ENCODE data around the gene FAM193A. TPM values are rescaled to one million over a fixed set of nuclear protein-coding genes. Genes with fewer than 3 reads are reported as not detected.

FAM193A gene
- polyA plus RNA-seq, 1 donor (not counting 4 experiments of a cell fraction or from before 2014, with no cell fraction given): 3.6 TPM

DNA sequence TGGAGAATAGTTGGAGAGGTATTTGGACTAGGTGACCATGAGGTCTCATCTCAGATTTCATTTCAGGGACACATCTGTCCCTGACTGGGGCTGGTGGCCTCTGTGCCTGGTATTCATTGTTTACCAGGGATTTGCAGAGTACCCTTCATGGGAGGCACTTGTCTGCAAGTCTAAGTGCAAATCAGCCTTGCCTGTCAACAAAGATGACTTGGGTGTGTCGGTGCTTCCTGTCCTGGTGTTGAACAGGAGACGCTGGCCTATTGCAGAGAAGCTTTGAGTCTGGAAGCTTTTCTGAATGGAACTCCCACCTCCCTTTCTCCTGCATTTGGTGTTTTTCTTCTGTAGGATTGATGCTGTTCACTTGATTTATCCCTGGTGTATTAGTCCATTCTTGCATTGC, 115.6 kb downstream of the FAM193A start:
- DNase-seq (ENCODE audit: low read depth, low spot score) (no peak), FAIRE-seq (no peak)
- TF ChIP-seq, protein P1, sequence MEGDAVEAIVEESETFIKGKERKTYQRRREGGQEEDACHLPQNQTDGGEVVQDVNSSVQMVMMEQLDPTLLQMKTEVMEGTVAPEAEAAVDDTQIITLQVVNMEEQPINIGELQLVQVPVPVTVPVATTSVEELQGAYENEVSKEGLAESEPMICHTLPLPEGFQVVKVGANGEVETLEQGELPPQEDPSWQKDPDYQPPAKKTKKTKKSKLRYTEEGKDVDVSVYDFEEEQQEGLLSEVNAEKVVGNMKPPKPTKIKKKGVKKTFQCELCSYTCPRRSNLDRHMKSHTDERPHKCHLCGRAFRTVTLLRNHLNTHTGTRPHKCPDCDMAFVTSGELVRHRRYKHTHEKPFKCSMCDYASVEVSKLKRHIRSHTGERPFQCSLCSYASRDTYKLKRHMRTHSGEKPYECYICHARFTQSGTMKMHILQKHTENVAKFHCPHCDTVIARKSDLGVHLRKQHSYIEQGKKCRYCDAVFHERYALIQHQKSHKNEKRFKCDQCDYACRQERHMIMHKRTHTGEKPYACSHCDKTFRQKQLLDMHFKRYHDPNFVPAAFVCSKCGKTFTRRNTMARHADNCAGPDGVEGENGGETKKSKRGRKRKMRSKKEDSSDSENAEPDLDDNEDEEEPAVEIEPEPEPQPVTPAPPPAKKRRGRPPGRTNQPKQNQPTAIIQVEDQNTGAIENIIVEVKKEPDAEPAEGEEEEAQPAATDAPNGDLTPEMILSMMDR (optimal IDR thresholded peaks at IDR 0.05 in 1 of 3, IDR thresholded peaks at IDR 0.05 in 1 of 3, conservative IDR thresholded peaks at IDR 0.05 in 1 of 3; ENCODE audit: extremely low read depth in 1 of 3, insufficient read depth in 2 of 3, low read length in 3 of 3): no peak
- H3K9me3 ChIP-seq (ENCODE audit: control insufficient read depth, low read depth, low read length): no peaks in the 10 kb centered on the region
- peaks cover 0 to 23% of the 10 kb centered on the region in 2 experiments for H3K36me3 ChIP-seq (ENCODE audit: control insufficient read depth in 2 of 2, extremely low read depth in 1 of 2, insufficient read depth in 2 of 2, low read length in 2 of 2)
- no peak overlapping the region for H3K9ac ChIP-seq (ENCODE audit: control insufficient read depth, extremely low read depth, insufficient read depth, low read length)
- H3K27ac ChIP-seq (ENCODE audit: control insufficient read depth, insufficient read depth, low read length): no peak overlapping the region
- H4K20me1 ChIP-seq (ENCODE audit: control insufficient read depth, extremely low read depth, insufficient read depth, low read length): no peaks in the 10 kb centered on the region
- no peaks in the 10 kb centered on the region for H3K4me1 ChIP-seq (ENCODE audit: control insufficient read depth, extremely low read depth, insufficient read depth, low read length)
- H3K27me3 ChIP-seq (ENCODE audit: control insufficient read depth, extremely low read depth, insufficient read depth, low read length): no peaks in the 10 kb centered on the region
- no peak overlapping the region for H3K4me3 ChIP-seq (ENCODE audit: control insufficient read depth in 2 of 3, extremely low read depth in 1 of 3, insufficient read depth in 2 of 3, low read depth in 1 of 3, low read length in 3 of 3)
- no peak overlapping the region for H2AFZ ChIP-seq (ENCODE audit: control insufficient read depth, low read length)
- H3K9me1 ChIP-seq (ENCODE audit: control insufficient read depth, extremely low read depth, insufficient read depth, low read length): no peaks in the 10 kb centered on the region
- H3K79me2 ChIP-seq (ENCODE audit: control insufficient read depth, insufficient read depth, low read length): no peaks in the 10 kb centered on the region
- H3K4me2 ChIP-seq (ENCODE audit: control insufficient read depth, extremely low read depth, insufficient read depth, low read depth, low read length): no peak overlapping the region
- dilution Hi-C loops (cut with MboI; ENCODE audit: extremely low pct_ligation_motif_present, low sequenced_read_pairs): no loop called here

DNA sequence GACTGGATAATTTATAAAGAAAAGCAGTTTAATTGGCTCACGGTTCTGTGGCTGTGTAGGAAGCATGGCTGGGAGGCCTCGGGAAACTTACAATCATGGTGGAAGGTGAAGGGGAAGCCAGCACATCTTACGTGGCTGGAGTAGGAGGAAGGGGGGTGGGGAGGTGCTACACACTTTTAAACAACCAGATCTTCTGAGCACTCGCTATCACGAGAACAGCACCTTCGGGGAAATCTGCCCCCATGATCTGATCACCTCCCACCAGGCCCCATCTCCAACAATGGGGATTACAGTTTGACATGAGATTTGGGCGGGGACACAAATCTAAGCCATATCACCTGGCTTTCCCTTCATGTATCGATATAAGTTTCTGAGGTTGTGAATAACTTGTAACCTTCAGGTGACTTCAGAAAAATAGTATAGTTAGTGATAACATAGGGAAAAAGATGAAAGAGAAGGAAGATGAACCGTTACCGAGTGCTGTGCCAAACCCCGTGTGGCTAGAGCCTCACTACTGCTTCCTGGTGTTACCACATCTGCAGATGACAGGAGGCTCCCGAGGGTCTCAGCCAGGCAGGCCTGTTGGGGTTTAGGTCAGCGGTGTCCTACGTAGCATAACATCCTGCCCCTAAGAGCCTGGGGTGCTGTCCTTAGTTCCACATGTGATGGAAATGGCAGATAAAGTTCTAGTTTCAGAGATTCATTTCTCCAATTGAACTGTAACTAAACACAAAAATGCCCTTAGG, 116.1 kb downstream of the FAM193A start:
- Histone ChIP-seq H3K27ac (ENCODE audit: control insufficient read depth, insufficient read depth, low read length) (no peak overlapping the region), H3K9ac (ENCODE audit: control insufficient read depth, extremely low read depth, insufficient read depth, low read length) (no peak overlapping the region), H2AFZ (ENCODE audit: control insufficient read depth, low read length) (no peak overlapping the region), H4K20me1 (ENCODE audit: control insufficient read depth, extremely low read depth, insufficient read depth, low read length) (no peaks in the 10 kb centered on the region), H3K79me2 (ENCODE audit: control insufficient read depth, insufficient read depth, low read length) (no peaks in the 10 kb centered on the region), H3K9me1 (ENCODE audit: control insufficient read depth, extremely low read depth, insufficient read depth, low read length) (no peaks in the 10 kb centered on the region), H3K4me2 (ENCODE audit: control insufficient read depth, extremely low read depth, insufficient read depth, low read depth, low read length) (no peak overlapping the region), H3K9me3 (ENCODE audit: control insufficient read depth, low read depth, low read length) (no peaks in the 10 kb centered on the region), H3K4me1 (ENCODE audit: control insufficient read depth, extremely low read depth, insufficient read depth, low read length) (no peaks in the 10 kb centered on the region), H3K4me3 (ENCODE audit: control insufficient read depth in 2 of 3, extremely low read depth in 1 of 3, insufficient read depth in 2 of 3, low read depth in 1 of 3, low read length in 3 of 3) (no peak overlapping the region), H3K27me3 (ENCODE audit: control insufficient read depth, extremely low read depth, insufficient read depth, low read length) (no peaks in the 10 kb centered on the region), H3K36me3 (ENCODE audit: control insufficient read depth in 2 of 2, extremely low read depth in 1 of 2, insufficient read depth in 2 of 2, low read length in 2 of 2) (peaks cover 2 to 23% of the 10 kb centered on the region in 2 experiments)
- dilution Hi-C loops (cut with MboI; ENCODE audit: extremely low pct_ligation_motif_present, low sequenced_read_pairs): no loop called here
- DNase-seq (ENCODE audit: low read depth, low spot score): no peak
- FAIRE-seq: no peak
- TF ChIP-seq EZH2 (IDR thresholded peaks at IDR 0.05; ENCODE audit: low read length): no peak
- TF ChIP-seq, protein P1 (optimal IDR thresholded peaks at IDR 0.05 in 1 of 3, IDR thresholded peaks at IDR 0.05 in 1 of 3, conservative IDR thresholded peaks at IDR 0.05 in 1 of 3; ENCODE audit: extremely low read depth in 1 of 3, insufficient read depth in 2 of 3, low read length in 3 of 3): no peak
